ENCODE results near the gene NMUR1.

DNA sequence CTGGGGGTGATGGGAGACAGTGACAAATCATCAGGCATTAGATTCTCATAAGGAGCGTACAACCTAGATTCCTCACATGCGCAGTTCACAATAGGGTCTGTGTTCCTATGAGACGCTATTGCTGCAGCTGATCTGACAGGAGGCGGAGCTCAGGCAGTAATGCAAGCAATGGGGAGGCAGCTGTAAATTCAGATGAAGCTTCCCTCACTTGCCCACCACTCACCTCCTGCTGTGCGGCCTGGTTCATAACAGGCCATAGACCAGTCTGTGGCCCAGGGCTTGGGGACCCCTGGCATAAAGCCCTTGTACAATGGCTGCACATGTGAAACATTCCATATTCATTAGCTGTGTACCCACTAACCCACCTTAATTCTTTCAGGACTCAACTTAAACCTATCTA, 18.0 kb downstream of the NMUR1 start:
- no peak for TF ChIP-seq EP300 (IDR thresholded peaks at IDR 0.05)
- TF ChIP-seq, protein P1, sequence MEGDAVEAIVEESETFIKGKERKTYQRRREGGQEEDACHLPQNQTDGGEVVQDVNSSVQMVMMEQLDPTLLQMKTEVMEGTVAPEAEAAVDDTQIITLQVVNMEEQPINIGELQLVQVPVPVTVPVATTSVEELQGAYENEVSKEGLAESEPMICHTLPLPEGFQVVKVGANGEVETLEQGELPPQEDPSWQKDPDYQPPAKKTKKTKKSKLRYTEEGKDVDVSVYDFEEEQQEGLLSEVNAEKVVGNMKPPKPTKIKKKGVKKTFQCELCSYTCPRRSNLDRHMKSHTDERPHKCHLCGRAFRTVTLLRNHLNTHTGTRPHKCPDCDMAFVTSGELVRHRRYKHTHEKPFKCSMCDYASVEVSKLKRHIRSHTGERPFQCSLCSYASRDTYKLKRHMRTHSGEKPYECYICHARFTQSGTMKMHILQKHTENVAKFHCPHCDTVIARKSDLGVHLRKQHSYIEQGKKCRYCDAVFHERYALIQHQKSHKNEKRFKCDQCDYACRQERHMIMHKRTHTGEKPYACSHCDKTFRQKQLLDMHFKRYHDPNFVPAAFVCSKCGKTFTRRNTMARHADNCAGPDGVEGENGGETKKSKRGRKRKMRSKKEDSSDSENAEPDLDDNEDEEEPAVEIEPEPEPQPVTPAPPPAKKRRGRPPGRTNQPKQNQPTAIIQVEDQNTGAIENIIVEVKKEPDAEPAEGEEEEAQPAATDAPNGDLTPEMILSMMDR (IDR thresholded peaks at IDR 0.05): no peak
